Fibroblast of skin of right quadriceps (primary cell): Measurements from ENCODE around the gene ALS2CL.

Source experiments
- DNase-seq: peaks from one replicate; pipeline ENCODE4 v3.0.0-alpha.2; 2013

ALS2CL gene

DNA sequence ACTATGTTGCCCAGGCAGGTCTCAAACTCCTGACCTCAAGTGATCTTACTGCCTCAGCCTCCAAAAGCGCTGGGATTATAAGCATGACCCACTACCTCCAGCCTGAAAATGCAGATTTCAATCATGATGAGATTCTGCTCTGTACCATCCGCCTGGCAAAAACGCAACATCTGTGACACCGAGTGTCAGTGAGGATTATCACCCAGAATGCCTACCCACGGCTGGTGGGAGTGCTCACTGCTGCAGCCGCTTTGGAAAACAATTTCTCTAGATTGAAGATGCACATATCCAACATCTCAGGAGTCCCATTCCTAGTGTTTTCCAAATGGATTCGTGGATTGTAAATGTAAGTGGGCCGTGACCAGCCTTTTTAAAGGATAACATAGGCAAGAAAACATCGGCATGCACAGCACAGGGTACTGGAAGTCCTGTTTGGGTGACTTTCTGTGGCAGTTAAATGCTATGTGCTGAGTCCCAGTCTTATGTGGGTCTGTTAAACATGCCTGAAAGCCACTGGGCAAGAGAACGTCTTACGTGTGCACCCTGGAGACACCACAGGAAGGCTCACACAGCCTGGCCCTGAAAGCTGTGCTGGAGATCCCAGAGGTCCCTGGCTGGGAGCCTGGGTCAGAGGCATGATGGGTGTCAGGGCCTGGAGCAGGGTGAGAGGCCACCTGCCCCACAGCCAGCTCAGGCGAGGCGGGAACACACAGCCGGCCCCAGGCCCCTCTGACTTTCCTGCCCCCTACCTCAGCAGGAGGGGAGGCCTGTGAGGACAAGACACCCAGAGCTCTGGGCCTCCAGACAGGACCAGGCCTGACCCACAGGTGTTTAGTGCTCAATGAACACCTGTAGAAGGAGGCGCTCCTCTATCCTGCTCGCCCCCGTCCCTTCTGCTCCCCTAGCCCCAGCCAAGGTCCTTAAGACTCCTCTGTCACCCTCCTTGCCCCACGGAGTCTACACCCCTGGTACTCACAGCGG is 23.3 kb upstream of the ALS2CL start:
- DNase-seq: no peak

DNA sequence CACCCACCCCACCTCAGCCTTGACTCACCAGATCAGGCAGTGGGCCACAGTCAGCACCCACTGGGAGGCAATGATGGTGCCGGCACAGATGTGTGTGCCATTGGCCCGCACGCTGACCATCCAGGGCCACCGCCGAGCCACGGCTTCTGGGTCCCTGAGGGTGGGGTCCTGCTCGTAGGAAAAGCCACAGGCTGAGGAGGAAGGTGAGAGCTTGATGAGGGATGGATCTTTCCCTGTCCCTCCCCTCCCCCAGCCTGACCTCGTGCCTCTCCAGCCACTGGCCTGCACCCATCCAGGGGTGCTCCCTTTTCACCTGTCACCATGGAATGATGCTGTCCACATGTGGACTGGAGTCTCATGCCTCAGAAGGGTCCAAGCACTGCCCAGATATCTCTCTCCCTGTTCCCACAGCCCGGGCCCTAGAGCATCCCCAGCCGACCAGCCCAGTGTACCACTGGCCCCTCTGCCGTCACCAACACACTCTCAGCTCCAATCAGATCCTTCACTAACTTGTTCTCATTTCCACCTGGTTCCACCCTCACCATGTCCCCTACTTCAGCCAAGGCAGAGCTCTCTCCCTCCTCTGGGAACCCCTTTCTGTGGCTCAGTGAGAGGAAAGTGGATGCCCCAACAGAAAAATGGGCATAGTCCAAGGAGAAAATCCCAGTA is 22.2 kb upstream of the ALS2CL start:
- no peak for DNase-seq

DNA sequence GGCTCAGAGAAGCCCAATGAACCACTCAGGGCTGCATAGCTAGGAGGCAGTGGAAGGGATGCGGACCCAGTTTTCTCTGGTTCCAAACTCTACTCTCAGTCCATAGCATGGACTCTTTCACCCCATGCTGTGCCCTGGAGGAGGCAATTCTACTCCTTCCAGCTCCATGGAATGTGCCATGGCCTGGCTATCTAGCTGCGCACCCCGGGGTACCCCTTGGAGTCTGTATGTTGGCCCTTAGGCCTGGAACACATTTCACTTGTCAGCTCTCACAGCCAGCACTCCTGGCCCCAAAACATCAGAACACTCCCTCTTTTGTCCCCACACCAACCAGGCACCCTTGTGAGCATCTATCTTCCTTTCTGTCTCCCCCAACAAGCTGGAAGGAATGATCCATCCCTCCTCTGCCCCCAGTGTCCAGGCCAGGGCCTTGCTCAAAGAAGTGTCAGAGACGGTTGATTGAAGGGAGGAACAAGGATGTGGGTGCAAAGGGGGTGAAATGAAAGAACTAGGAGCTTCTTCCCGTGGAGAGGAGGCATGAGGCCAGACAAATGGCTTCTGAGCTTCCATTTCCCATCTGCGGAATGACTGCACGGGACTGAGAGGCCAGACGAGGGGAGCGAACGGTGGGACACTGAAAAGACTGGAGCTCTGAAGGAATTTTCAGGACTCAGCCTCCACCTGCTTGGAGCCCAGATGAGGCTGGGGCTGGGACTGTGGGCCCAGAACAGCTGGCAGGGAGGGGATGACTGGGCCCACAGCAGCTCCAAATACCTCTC is 21.4 kb upstream of the ALS2CL start:
- DNase-seq: no peak

DNA sequence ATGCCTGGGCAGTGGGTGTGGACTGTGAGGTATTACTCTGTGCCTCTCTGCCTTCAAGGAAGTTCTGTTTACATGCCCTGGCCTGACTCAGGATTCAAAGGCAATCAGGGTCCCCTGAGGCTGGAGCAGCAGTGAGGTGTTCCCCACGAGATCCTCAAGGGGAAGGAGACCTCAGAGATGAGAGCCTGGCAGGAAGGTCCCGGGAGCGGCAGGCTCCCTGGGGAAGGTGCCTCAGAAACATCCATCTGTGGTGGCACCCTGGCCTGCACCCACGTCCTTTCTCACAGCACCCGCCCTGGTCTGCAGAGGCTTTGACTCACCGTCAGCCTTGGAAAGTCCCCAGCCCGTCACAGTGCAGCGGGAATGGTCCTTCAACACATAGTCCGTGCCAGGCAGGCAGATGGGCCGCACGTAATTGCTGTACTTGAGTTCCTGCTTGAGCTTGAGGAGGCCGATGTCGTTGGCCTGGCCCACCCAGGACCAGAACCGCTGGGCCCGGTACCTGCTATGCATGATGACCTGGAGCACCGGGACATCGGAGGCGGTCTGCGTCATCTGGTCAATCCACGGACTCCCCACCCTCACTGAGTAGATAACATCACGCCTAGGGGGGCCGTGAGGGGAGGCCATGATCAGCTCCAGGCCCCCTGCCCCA is 20.5 kb upstream of the ALS2CL start:
- DNase-seq: no peak

- DNase-seq: no peak
These were observed 19.8 kb upstream of the ALS2CL start for GRCh38 chr3:46713050-46713897.

DNA sequence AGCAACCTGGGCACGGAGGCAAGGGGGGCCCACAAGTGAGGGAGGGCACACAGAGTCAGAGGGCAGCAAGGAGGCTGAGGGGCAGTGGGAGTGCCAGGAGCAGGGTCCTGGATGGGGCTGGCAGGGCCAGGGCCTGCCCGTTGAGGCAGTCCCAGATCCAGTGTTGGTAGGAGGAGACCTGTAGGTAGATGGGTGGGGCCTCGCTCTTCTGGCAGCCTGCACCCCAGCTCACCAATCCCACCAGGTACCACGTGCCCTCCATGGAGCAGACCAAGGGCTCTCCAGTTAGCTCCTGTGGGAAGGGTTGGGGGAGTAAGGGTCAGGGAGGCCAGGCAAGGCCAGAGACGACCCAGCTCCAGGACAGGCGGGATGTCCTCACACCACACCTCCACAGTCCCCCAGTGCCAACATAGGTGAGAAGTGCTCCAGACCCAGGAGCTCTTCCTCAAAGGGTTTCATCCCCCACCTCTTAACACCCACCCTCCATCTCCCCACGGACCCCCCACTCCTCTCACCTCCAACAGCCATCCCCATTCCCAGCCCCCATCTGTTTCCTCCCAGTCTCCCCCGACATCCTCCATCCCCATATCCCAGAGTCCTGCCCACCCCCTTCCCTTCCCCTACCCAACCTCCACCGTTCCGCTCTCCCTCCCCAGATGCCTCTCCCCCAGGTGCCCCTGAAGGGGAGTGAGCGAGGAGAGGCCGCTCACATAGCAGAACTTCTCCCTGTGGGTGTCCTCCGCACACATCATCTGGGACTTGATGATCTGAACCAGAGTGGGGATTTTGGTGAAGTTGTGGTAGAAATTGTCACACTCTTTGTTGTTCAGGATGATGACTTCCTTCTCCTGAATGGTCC is 18.9 kb upstream of the ALS2CL start:
- no peak for DNase-seq

GRCh38 chr3:46711760-46712159 is 18.3 kb upstream of the ALS2CL start:
- no peak for DNase-seq

DNA sequence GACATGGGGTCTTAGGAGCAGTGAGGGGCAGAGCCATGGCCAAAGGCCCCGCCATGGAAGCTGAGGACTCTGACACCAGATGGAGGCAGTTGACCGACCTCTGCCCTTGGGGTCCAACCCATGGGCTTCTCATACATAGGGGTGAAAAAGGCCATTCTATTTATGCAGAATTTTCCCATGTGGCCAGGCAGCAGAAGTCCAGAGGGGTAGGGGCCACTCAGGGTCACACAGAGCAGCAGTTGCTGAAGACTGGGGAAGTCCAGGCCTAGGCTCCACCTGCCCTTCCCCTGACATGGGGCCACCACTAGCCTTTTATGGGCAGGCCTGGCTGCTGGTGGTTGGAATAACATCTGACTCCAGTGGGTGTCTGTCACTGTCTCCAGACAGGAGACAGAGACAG is 17.8 kb upstream of the ALS2CL start:
- DNase-seq: no peak

DNA sequence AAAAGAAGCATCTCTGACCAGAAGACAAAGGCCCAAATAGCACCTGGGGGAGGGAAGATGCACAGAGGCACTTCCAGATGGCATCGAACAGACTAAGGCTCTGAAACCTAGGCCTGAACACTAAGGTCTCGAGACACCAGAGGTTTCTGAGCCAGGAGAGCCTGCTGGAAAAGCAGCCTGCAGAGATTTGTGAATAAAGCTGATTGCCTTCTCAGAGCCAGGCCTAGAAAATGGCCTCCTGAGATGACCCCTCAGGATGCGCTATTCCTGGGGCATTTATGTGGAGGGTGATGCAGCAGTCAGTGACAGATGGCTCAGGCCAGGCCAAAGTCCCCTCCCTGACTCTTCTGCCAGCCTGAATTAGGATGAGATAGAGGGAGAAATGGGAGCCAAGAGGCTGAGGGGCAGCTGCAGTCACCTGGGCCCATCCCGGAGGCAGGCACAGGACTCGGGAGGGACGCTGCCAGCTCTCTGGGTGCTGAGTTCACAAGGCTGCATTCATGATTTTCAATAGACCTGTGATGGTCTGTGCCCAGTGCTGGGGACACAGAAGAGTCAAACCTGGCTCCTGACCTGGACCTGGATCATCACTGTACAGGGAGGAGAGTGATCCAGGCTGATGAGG is 17.3 kb upstream of the ALS2CL start:
- DNase-seq: no peak

DNA sequence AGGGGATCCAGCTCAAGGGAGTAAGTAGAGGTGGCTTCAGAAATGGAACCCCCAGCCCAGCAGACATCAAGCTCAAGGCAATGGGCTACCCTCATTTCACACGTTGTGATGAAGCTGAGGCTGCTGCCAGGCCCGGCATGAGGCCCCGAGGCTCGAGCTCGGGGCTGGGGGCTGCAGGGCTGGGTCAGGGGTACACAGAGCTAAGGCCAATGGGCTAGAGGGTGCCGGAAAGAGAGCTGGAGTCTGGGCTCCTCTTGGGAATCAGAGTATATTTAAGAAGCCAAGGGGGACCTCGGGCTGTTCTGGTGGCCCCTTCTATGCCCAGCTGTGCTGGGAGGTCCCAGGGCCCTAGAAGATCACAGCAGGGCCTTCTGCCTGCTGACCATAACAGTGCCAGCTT is 16.8 kb upstream of the ALS2CL start:
- DNase-seq: no peak

GRCh38 chr3:46709721-46710120 is 16.2 kb upstream of the ALS2CL start:
- no peak for DNase-seq

GRCh38 chr3:46709157-46709654 is 15.7 kb upstream of the ALS2CL start:
- no peak for DNase-seq

DNA sequence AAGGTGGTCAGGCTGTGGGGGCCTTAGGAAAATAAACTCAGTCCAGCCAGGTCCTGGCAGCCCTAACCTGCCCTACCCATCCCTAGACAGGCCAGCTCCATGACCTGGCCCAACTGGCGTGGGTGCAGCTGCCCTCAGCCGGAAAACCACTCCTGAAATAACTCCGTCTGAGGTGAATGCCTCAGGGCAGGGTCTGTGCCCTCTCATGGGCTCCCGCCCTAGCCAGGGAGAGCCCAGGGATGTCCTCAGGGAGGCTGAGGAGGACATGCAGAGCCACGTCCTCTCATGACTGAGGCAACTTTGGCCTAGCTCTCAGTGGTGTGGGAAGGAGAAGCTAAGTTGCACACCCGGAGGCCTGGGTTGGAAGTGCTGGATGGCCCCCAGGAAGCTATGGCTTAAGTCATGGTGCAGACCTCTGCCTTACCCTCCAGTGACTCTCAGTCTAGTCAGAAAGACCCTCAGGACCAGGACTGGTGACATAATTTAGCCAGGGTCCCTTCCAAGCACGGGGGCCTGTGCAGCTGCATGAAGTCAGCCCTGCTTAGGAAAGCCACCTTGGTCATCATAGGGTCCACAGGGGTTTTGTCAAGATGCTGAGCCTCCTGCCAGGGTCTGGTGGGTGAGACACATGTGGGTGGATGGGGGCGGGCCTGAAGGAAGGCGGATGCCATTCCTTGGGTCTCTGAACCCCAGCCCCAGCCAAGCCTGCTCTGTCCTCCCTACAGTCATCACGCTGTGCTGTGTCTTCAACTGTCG is 15.1 kb upstream of the ALS2CL start:
- no peak for DNase-seq

GRCh38 chr3:46707601-46708011 is 14.1 kb upstream of the ALS2CL start:
- no peak for DNase-seq

DNA sequence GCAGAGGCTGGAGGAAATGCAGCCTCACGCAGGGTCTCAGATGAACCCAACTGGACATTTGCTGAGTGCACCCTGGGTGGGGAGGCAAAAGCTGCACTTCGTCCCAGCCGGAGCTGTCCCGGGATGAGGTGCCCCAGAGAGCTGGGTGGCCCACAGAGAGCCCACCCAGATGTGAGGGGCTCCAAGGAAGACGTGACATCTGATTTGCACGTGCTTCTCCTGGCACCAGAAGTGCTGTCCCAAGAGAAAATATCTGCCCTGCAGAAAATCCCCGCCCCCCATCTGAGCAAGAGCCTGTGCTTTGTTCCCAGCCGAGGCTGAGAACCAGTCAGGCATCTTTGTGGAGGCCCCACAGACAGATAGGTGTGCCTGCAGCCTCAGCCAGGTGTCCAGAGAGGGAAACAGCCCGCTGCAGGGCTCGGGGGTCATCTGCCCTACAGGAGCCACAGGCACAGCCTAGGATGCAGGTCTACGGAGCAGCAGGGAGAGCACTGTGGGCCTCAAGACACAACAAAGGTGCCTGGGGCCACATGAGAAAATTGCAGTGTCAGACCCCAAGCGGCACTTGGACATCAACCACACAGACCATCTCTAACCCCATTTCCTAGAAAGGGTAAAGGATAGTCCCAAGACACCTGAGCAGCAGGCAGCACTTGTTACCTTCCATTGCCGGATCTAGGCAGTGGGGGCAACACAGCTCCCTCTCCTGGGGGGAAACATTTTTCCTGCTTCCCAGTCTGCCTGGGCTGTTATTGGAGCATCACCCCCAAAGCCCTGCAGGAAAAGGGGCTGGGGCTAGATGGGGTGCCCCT is 13.5 kb upstream of the ALS2CL start:
- DNase-seq: no peak

DNA sequence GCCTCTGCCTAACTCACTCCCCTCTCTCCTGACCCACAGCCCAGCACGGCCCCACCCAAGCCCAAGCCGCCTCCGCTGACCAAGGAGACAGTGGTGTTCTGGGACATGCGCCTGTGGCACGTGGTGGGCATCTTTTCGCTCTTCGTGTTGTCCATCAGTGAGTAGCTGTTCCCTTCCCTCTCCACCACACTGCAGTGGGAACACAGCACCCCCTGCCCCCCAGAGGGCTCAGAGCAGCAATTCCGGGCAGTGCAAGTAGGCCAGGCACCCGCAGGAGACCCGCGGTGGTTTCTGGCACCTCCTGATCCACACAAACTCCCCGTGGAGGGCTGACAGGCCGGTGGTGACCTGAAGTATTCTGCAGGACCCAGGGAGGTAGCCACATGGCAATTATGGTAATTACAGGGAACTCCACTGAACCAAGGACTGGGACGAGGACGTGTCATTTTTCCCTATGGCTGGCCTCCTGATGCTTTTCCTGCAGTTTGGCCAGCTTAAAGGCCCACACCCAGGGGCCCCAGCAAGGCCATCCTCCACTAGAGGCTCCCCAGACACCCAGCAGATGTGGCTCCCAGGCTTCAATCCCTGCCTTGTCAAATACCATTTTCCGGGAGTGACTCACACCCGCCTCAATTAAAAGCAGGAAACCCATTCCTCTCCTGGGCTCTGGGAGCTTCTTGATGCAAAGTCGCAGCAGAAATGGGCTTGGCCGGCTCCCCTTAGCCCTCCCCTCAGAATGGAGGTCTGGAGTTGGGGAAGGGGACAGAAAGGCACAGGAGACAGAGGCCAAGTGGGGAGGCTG is 12.5 kb upstream of the ALS2CL start:
- DNase-seq: peak; percentile 85

- DNase-seq: peak; percentile 66
These were observed 11.6 kb upstream of the ALS2CL start for GRCh38 chr3:46705022-46705530.
